Hematopoietic multipotent progenitor cell treated with erythropoietin and hydrocortisone succinate and interleukin-3 and kit ligand, for 6 days (in vitro differentiated cells): ENCODE data around the gene STXBP5.
A peak's percentile ranks its signal among the peaks of the same experiment; 100 is the strongest.
"Not testable (repeated sequence)": the region's sequence is repeated elsewhere in the genome, so short reads cannot be mapped to it uniquely, and the experiment has no call there.

Experiments
- DNase-seq: peaks from one replicate; pipeline ENCODE4 v3.0.0-alpha.2; 2015

Gene STXBP5

GRCh38 chr6:147304016-147304415 lies 99.8 kb downstream of the STXBP5 start:
- no peak for DNase-seq

DNA sequence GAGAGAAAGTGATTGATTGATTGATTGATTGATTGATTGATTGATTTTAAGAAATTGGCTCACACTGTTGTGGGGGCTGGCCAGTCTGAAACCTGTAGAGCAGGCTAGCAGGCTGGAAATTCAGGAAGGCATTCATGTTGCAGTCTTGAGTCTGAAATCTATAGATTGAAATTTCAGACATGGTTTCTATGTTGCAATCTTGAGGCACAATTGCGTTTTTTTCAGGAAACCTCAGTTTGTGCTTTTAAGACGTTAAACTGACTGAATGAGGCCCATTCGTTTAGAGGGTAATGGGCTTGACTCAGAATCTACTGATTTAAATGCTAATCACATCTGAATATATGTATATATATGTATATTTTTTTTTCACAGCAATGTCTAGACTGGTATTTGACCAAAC lies 106.3 kb downstream of the STXBP5 start:
- peak; percentile 62 for DNase-seq

- DNase-seq, result no peak
Measured at GRCh38 chr6:147311218-147311617, 107.0 kb downstream of the STXBP5 start.

DNA sequence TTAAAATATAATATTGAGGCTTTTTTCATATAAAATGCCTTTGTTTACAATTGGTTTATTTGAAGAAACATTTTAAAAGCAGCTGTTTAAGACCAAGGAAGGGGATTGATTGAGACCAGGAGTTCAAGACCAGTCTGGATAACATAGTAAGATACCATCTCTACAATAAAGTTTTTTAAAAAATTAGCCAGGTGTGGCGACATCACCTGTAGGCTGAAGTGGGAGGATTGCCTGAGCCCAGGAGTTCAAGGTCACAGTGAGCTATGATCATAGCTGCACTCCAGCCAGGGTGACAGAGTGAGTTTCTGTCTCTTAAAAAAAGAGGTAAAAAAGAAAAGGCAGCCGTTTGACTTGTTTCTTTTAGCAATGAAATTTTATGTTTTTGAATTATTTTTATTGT lies 117.0 kb downstream of the STXBP5 start:
- no peak for DNase-seq

DNA sequence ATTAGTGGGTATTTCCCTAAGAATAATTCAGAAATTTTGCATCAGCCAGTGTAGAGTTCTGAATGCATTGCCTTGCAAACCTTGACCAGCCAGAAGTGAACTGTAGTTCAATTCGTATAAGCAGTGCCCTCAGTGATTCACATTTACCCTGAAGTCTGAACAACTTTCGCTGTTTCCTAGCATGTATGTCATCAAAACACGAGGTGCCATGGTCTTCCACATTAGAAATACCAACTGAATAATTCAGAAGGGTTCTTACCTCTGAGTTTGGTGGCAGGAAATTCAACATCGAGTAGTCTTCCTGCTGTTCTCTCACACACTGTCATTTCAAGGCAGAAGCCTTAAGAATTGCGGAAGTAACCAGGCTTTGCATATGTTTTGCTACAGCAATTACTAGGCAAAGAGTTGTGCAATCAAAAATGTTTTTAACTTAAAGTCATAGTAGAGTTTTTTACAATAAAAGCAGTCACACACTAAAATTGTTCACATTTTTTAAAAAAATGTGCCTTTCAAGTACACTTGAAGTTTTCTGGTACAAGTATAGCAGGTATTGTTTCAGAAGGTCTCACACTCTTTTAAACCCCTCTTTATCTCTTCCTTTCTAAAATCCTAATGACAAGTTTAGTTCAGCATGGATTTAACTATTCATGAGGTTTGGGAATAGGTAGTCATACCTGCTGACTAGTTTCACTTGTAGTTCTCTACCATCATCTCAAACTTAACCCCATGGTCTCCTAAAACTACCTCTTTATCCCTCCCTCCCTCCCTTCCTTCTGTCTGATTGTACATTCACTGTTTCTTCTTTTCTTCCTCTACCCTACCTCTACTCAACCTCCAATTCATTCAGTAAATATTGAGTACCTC lies 118.3 kb downstream of the STXBP5 start:
- DNase-seq, result peak; percentile 89

DNA sequence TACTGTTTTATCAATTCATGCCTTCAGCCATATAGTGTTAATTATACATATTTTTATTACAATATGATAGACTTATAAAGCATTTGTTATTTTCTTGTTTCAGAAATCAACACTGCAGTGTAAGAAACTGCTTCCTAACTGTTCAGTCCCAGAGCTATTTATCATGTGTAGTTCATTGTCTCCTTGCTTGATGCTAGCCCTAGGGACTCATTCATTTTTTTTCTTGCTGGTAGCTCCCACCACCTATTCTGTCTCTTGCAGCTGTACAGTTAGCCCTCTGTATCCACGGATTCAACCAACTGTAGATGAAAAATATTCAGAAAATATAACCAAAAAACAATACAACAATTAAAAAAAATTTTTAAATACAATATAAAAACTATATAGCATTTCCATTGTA lies 121.3 kb downstream of the STXBP5 start:
- DNase-seq, result no peak

DNA sequence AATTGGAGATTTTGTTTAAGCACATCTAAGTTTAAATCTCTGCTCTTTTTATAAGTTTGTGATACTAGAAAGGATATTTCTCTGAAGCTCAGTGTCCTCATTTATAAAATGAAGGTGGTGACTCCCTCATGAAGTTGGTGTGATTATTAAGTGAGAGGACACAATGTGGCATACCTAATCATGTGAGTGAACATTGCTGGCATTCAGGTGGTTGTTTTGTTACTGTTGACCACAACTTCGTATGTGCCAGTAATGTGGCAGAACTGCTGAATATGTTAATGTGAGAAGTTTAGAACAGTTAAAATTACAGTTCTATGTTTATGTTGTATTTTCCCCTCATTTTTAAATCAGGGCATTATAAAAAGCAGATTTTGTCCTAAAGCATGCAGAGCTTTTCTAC lies 127.2 kb downstream of the STXBP5 start:
- no peak for DNase-seq

GRCh38 chr6:147337921-147338320 lies 133.7 kb downstream of the STXBP5 start:
- no peak for DNase-seq

- DNase-seq, result peak; percentile 10
Measured at GRCh38 chr6:147341486-147341885, 137.3 kb downstream of the STXBP5 start.

- no peak for DNase-seq
Measured at GRCh38 chr6:147345902-147346301, 141.7 kb downstream of the STXBP5 start.

GRCh38 chr6:147347179-147347881 lies 143.1 kb downstream of the STXBP5 start:
- DNase-seq, result no peak

- DNase-seq, result no peak
Measured at GRCh38 chr6:147347882-147348575, 143.8 kb downstream of the STXBP5 start.

DNA sequence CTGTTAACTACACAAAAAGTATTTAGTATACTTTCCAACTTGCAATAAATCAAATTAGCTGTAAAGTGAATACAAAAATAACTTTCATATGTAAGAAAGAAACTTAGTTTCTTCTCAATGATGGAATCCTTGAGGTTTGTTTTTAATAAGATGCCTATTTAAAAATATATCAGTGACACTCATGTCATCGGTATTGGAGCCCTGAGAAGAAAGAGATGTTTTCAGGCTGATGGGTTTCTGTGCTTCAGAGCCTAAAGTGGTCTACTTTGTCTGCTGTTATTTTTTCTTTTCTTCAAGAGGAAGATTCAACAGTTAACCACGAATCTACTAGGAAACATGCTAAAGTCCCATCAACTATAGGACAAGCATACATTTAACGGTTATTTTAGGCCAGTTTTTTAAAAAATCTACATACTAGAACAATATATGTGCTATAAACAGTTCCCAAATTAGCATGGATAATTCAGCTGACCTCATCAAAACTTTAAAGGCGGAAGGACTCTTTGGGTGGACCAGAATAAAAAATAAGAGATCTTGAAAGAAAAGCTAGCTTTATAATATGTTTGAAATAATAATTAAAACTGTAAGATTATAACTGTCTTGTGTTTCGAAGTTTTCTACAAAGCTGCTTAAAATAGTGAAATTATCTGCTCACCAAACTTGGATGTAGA lies 157.2 kb downstream of the STXBP5 start:
- no peak for DNase-seq

DNA sequence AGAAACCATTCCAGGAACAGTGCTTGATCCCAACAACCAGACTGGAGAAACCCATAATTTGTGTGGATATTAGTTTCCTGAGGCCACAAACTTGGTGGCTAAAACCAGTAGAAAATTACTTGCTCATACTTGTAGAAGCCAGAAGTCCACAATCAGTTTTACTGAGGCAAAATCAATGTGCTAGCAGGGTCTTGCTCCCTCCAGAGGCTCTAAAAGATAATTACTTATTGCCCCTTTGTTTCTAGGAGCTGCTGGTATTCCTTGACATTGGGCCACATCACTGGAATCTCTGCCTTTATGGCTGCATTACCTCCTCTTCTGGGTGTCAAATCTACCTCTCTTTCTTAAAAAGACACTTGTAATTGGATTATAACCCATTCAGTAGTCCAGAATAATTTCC lies 162.1 kb downstream of the STXBP5 start:
- no peak for DNase-seq

GRCh38 chr6:147371325-147371724 lies 167.1 kb downstream of the STXBP5 start:
- no peak for DNase-seq

DNA sequence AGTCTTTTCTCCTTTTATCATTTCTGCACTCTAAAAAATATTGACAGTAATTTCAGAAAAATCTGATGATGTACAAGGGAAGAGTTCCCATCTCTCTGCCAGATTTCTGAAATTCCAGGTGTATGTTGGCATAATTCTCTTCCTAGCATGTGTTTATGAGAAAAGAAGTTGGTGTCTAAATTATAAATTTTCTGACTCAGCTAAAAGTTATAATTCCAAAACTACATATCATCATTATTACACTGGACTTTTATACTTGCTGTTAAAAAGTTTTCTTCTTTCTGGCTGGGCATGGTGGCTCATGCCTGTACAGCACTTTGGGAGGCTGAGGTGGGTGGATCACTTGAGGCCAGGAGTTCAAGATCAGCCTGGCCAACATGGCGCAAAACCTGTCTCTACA lies 168.6 kb downstream of the STXBP5 start:
- no peak for DNase-seq

- no peak for DNase-seq
Measured at GRCh38 chr6:147378819-147379218, 174.6 kb downstream of the STXBP5 start.

DNA sequence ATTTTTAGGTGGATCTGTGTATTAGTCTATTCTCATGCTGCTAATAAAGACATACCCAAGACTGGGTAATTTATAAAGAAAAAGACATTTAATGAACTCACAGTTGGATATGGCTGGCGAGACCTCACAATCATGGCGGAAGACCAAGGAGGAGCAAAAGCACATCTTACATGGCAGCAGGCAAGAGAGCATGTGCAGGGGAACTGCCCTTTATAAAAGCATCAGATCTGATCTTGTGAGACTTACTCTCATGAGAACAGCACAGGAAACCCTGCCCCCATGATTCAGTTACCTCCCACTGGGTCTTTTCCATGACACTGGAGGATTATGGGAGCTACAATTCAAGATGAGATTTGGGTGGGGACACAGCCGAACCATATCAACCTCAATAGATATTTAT lies 176.6 kb downstream of the STXBP5 start:
- DNase-seq, result not testable (repeated sequence)

GRCh38 chr6:147381712-147382111 lies 177.5 kb downstream of the STXBP5 start:
- DNase-seq, result no peak

- DNase-seq, result peak; percentile 62
Measured at GRCh38 chr6:147382945-147383554, 178.8 kb downstream of the STXBP5 start.

DNA sequence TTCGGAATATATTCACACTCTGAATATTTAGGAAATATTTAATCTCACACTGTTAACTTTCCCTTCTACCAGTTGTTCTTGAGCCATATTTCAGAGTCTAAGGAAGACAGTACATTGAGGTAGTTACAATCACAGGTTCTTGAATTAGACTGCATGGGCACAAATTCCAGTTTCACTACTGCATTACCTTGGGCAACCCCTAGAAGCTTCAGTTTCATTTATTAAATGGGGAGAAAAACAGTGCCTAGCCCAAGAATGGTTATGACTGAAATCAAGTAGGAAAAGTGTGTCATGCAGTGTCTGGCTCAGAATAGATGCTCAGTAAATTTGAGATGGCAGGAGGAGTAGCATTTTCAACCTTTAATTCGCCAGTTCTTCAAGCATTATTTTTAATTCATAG lies 179.8 kb downstream of the STXBP5 start:
- no peak for DNase-seq
